CD14-positive monocyte (primary cell): Measurements from ENCODE around the gene USE1. TPM values are rescaled to one million over a fixed set of nuclear protein-coding genes. Genes with fewer than 3 reads are reported as not detected.

Experiments
- DNase-seq, 3 donors: peaks; one replicate each; pipeline ENCODE4 v3.0.0-alpha.2; 2011 to 2022
- H2AFZ ChIP-seq: 2 replicates; pipeline ENCODE4 v1.6.0; 2012; ENCODE audit warnings: mild to moderate bottlenecking, low read depth, low read length, inconsistent platforms; ENCODE audit not compliant: insufficient read depth, poor library complexity, severe bottlenecking
- H3K27ac ChIP-seq, 2 donors: 1 replicate in 1 of 2; 2 replicates in 1 of 2; pipeline ENCODE4 v1.5.1; 2012 to 2013; ENCODE audit warnings: low read length in 2 of 2, control low read depth in 1 of 2, inconsistent platforms in 1 of 2, low read depth in 1 of 2, mild to moderate bottlenecking in 1 of 2
- H3K27me3 ChIP-seq, 2 donors: one replicate each; pipeline versions ENCODE4 v1.6.0 to v1.6.1; 2011 to 2013; ENCODE audit warnings: low read length in 2 of 2; ENCODE audit not compliant: control insufficient read depth in 2 of 2, insufficient read depth in 2 of 2
- H3K36me3 ChIP-seq, 2 donors: replicated peaks in 1 of 2; 1 replicate in 1 of 2; 2 replicates in 1 of 2; pipeline versions ENCODE4 v1.5.1 to v1.6.1; 2012 to 2013; ENCODE audit warnings: low read length in 2 of 2, control low read depth in 1 of 2, inconsistent platforms in 1 of 2, mild to moderate bottlenecking in 1 of 2; ENCODE audit not compliant: insufficient read depth in 2 of 2, control insufficient read depth in 1 of 2
- H3K4me1 ChIP-seq, 2 donors: 1 replicate in 1 of 2; 2 replicates in 1 of 2; pipeline versions ENCODE4 v1.5.1 to v1.6.1; 2012 to 2013; ENCODE audit warnings: low read length in 2 of 2, control low read depth in 1 of 2, inconsistent platforms in 1 of 2, mild to moderate bottlenecking in 1 of 2, moderate library complexity in 1 of 2; ENCODE audit not compliant: insufficient read depth in 2 of 2, control insufficient read depth in 1 of 2
- H3K4me2 ChIP-seq: replicated peaks from 2 replicates; pipeline ENCODE3; 2012; ENCODE audit warnings: low read length, moderate library complexity, mild to moderate bottlenecking; ENCODE audit not compliant: poor library complexity, severe bottlenecking; ENCODE audit errors: extremely low read depth
- H3K4me3 ChIP-seq, 3 experiments: fragments of 200-600 bp in 1 of 3; sonication (generic) in 1 of 3; replicated peaks in 1 of 3; 1 replicate in 2 of 3; 2 replicates in 1 of 3; pipeline ENCODE4 v1.5.1; 2011 to 2013; ENCODE audit warnings: low read length in 3 of 3, mild to moderate bottlenecking in 3 of 3, control low read depth in 2 of 3, low read depth in 2 of 3, inconsistent platforms in 1 of 3, moderate library complexity in 1 of 3
- H3K79me2 ChIP-seq: 2 replicates; pipeline ENCODE4 v1.6.0; 2012; ENCODE audit warnings: mild to moderate bottlenecking, control low read depth, inconsistent platforms, low read length, moderate library complexity; ENCODE audit not compliant: insufficient read depth
- H3K9ac ChIP-seq: 2 replicates; pipeline ENCODE4 v1.6.0; 2017; ENCODE audit warnings: low read length, mild to moderate bottlenecking; ENCODE audit not compliant: insufficient read depth, poor library complexity, severe bottlenecking
- H3K9me3 ChIP-seq, 2 donors: replicated peaks in 1 of 2; 1 replicate in 1 of 2; 2 replicates in 1 of 2; pipeline versions ENCODE4 v1.5.1 to v1.6.1; 2012 to 2013; ENCODE audit warnings: low read length in 2 of 2, control low read depth in 1 of 2; ENCODE audit not compliant: control insufficient read depth in 1 of 2, insufficient read depth in 1 of 2
- H4K20me1 ChIP-seq: 2 replicates; pipeline ENCODE4 v1.6.0; 2012; ENCODE audit warnings: mild to moderate bottlenecking, low read length, control low read depth, moderate library complexity; ENCODE audit not compliant: insufficient read depth
- H3K27ac Mint-ChIP-seq, 7 donors: one replicate each; pipeline ENCODE4 v1.8.0; 2020; ENCODE audit warnings: mild to moderate bottlenecking in 7 of 7, mixed read lengths in 7 of 7, moderate library complexity in 6 of 7, inconsistent platforms in 2 of 7
- H3K27me3 Mint-ChIP-seq, 3 donors: one replicate each; pipeline ENCODE4 v1.8.0; 2021 to 2022; ENCODE audit warnings: low read depth in 3 of 3, mild to moderate bottlenecking in 3 of 3, mixed read lengths in 3 of 3, moderate library complexity in 3 of 3, inconsistent platforms in 1 of 3
- H3K36me3 Mint-ChIP-seq, 2 donors: one replicate each; pipeline ENCODE4 v1.8.0; 2020; ENCODE audit warnings: mixed read lengths in 2 of 2, inconsistent platforms in 1 of 2, mild to moderate bottlenecking in 1 of 2
- H3K4me1 Mint-ChIP-seq: one replicate; pipeline ENCODE4 v1.8.0; 2020; ENCODE audit warnings: mild to moderate bottlenecking, mixed read lengths
- H3K4me3 Mint-ChIP-seq, 2 donors: one replicate each; pipeline ENCODE4 v1.8.0; 2020; ENCODE audit warnings: mild to moderate bottlenecking in 2 of 2, mixed read lengths in 2 of 2, moderate library complexity in 1 of 2
- H3K9me3 Mint-ChIP-seq, 7 donors: one replicate each; pipeline ENCODE4 v1.8.0; 2020 to 2022; ENCODE audit warnings: mixed read lengths in 7 of 7, mild to moderate bottlenecking in 6 of 7, moderate library complexity in 6 of 7, inconsistent platforms in 2 of 7
- CTCF ChIP-seq: fragments of 200-600 bp; IDR thresholded peaks from one replicate; pipeline ENCODE4 v1.8.0; 2022; ENCODE audit warnings: antibody characterized with exemption, mild to moderate bottlenecking
- WGBS: methylation state at CpG from one replicate; pipeline ENCODE4 v1.1.5; 2013; ENCODE audit warnings: missing lambda C conversion rate; ENCODE audit not compliant: insufficient coverage; 5-methylcytosine and 5-hydroxymethylcytosine counted together
- intact Hi-C, 2 donors: fragments of 100-400 bp; cut with micrococcal nuclease; formaldehyde crosslinking; loops; one replicate each; pipeline versions ENCODE4 v1.15.0 to v1.15.1; 2023
- polyA plus RNA-seq, 3 donors: library from polyadenylated mRNA; depleted of rRNA in 1 of 3; unstranded in 2 of 3; stranded (reverse) in 1 of 3; fragments of 300-500 nt in 2 of 3; fragments of >200 nt in 1 of 3; fragmentation: Illumina TruSeq in 2 of 3; gene quantifications; 1 replicate in 2 of 3; 2 replicates in 1 of 3; pipeline ENCODE4 v1.2.3, GENCODE V29; 2012 to 2021

Gene USE1
- polyA plus RNA-seq, 3 donors: 26.5 to 39.8 (median 29.7) TPM

DNA sequence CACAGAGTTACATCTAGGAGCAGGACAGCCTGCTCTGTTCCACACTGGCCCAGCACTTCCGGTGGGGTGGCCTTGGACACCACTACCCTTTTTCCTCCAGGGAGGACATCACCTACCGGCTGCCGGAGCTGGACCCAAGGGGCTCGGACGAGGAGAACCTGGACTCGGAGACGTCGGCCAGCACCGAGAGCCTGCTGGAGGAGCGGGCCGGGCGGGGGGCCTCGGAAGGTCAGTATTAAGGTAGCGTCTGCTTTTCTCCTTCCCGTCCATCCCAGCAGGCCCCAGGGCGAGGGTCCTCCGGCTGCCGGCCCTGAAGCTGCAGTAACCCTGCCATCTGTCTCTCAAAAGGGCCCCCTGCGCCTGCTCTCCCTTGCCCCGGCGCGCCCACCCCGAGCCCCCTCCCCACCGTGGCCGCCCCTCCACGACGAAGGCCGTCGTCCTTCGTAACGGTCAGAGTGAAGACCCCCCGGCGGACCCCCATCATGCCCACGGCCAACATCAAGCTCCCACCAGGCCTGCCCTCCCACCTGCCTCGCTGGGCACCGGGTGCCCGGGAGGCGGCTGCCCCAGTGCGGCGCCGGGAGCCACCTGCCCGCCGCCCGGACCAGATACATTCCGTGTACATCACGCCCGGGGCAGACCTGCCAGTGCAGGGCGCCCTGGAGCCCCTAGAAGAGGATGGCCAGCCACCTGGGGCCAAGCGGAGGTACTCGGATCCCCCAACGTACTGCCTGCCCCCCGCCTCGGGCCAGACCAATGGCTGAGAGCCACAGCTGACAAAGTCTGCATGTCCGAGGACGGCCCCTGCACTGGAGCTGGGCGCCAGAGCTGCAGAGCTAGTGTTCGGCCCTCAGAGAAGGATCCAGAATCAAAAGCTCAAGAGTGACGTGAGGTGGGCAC, 3.4 kb upstream of the USE1 start:
- no peaks in the 10 kb centered on the region for H3K9me3 ChIP-seq
- H3K79me2 ChIP-seq: no peaks in the 10 kb centered on the region
- no peak overlapping the region for H3K4me3 Mint-ChIP-seq
- 98% methylated on average over 49 of the region's 58 CpGs for WGBS
- H3K9ac ChIP-seq: no peak overlapping the region
- peaks cover 55 to 62% of the 10 kb centered on the region in 2 donors for H3K36me3 ChIP-seq
- no peaks in the 10 kb centered on the region for H3K27me3 ChIP-seq
- TF ChIP-seq CTCF: no peak
- H3K4me1 Mint-ChIP-seq: peaks cover 14% of the 10 kb centered on the region
- intact Hi-C loops: no loop called here
- no peak for DNase-seq
- no peak overlapping the region for H2AFZ ChIP-seq
- peaks cover 0 to 4% (median 0%) of the 10 kb centered on the region in 3 donors for H3K27me3 Mint-ChIP-seq
- no peak overlapping the region for H3K4me3 ChIP-seq
- peaks cover 42 to 62% of the 10 kb centered on the region in 2 donors for H3K36me3 Mint-ChIP-seq
- no peak overlapping the region for H3K27ac Mint-ChIP-seq
- peaks cover 12 to 16% of the 10 kb centered on the region in 2 donors for H3K4me1 ChIP-seq
- peaks cover 20% of the 10 kb centered on the region for H4K20me1 ChIP-seq
- H3K27ac ChIP-seq: no peak overlapping the region
- H3K9me3 Mint-ChIP-seq: peaks cover 0 to 2% (median 0%) of the 10 kb centered on the region in 7 donors
- no peak overlapping the region for H3K4me2 ChIP-seq

DNA sequence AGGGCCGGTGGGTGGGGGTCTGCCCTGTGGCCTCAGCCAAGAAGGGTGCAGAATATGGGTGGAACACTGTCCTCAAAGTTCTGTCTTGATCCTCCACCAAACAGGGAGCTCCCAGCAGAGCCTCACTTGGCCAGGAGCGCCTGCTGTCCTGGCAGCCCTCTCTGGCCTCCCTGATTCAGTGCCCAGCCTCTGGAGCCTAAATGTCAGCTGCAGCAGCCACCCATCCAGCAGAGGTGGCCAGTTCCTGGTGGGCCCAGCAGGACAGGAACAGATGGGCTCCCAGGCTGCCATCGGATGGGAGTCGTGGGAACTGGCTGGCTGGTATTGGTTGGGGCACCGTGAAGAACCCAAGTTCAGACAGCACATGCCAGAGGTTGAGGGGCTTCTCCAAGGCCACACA, 1.8 kb upstream of the USE1 start:
- H3K27ac Mint-ChIP-seq: peak overlapping the region in 1 of 7 donors; percentile 45
- H3K4me3 ChIP-seq: no peak overlapping the region
- H3K36me3 Mint-ChIP-seq: peaks cover 49 to 67% of the 10 kb centered on the region in 2 donors
- H2AFZ ChIP-seq: no peak overlapping the region
- H3K9me3 Mint-ChIP-seq: peaks cover 0 to 2% (median 0%) of the 10 kb centered on the region in 7 donors
- H3K9me3 ChIP-seq: no peaks in the 10 kb centered on the region
- 93% methylated on average over 4 of the region's 5 CpGs for WGBS
- intact Hi-C loops: no loop called here
- no peak for TF ChIP-seq CTCF
- H3K27me3 Mint-ChIP-seq: peaks cover 0 to 4% (median 0%) of the 10 kb centered on the region in 3 donors
- no peaks in the 10 kb centered on the region for H3K79me2 ChIP-seq
- no peak overlapping the region for H3K9ac ChIP-seq
- H3K4me1 ChIP-seq: peaks cover 12 to 16% of the 10 kb centered on the region in 2 donors
- H3K27me3 ChIP-seq: no peaks in the 10 kb centered on the region
- no peak overlapping the region for H3K4me3 Mint-ChIP-seq
- peaks cover 20% of the 10 kb centered on the region for H4K20me1 ChIP-seq
- H3K4me1 Mint-ChIP-seq: peaks cover 14% of the 10 kb centered on the region
- peaks cover 54 to 69% of the 10 kb centered on the region in 2 donors for H3K36me3 ChIP-seq
- H3K4me2 ChIP-seq: no peak overlapping the region
- H3K27ac ChIP-seq: no peak overlapping the region
- no peak for DNase-seq
